Heart left ventricle (tissue), 16 donors: ENCODE measurements around the gene LBX1. TPM values are rescaled to one million over a fixed set of nuclear protein-coding genes. Genes with fewer than 3 reads are reported as not detected.
A peak's percentile ranks its signal among the peaks of the same experiment; 100 is the strongest.

ENCODE experiments used
- ATAC-seq, 4 donors: fragments of 200-7000 bp; cut with Tn5 transposase; one replicate each; pipeline ENCODE4 v1.9.1; 2020 to 2022; ENCODE audit warnings: moderate library complexity in 4 of 4, mild to moderate bottlenecking in 3 of 4, moderate number of reproducible peaks in 1 of 4
- DNase-seq, 5 donors: peaks; one replicate each; pipeline ENCODE4 v3.0.0-alpha.2; 2020
- H3K27ac ChIP-seq, 12 donors: fragments of 200-600 bp; sonication (generic) in 4 of 12; one replicate each; pipeline versions ENCODE4 v1.5.0 to v1.8.0; 2016 to 2022; ENCODE audit warnings: mild to moderate bottlenecking in 2 of 12
- H3K27me3 ChIP-seq, 9 donors: fragments of 200-600 bp; sonication (generic) in 2 of 9; one replicate each; pipeline versions ENCODE4 v1.5.1 to v1.8.0; 2016 to 2022; ENCODE audit warnings: mild to moderate bottlenecking in 3 of 9
- H3K36me3 ChIP-seq, 9 donors: fragments of 200-600 bp; sonication (generic) in 2 of 9; one replicate each; pipeline versions ENCODE4 v1.5.0 to v1.8.0; 2018 to 2022; ENCODE audit warnings: mild to moderate bottlenecking in 2 of 9
- H3K4me1 ChIP-seq, 12 donors: fragments of 200-600 bp; sonication (generic) in 4 of 12; one replicate each; pipeline versions ENCODE4 v1.5.0 to v1.8.0; 2016 to 2022; ENCODE audit warnings: mild to moderate bottlenecking in 3 of 12
- H3K4me3 ChIP-seq, 12 donors: fragments of 200-600 bp; sonication (generic) in 4 of 12; one replicate each; pipeline versions ENCODE4 v1.5.0 to v1.8.0; 2017 to 2022; ENCODE audit warnings: mild to moderate bottlenecking in 9 of 12, moderate library complexity in 4 of 12
- H3K9me3 ChIP-seq, 12 donors: fragments of 200-600 bp; sonication (generic) in 4 of 12; one replicate each; pipeline versions ENCODE4 v1.5.0 to v1.8.0; 2016 to 2022; ENCODE audit warnings: mild to moderate bottlenecking in 1 of 12
- POLR2A ChIP-seq, 2 donors: fragments of 450-650 bp; IDR thresholded peaks; one replicate each; pipeline ENCODE4 v1.6.1; 2017; ENCODE audit warnings: antibody characterized with exemption in 2 of 2, mild to moderate bottlenecking in 2 of 2, moderate library complexity in 2 of 2
- WGBS, 4 donors: extraction: QIAGEN DNeasy Blood & Tissue Kit in 2 of 4; methylation state at CpG; one replicate each; pipeline versions ENCODE4 v1.1.5 to v1.1.7; 2013 to 2018; 5-methylcytosine and 5-hydroxymethylcytosine counted together
- intact Hi-C, 10 donors: fragments of 100-400 bp; cut with DNase I; formaldehyde crosslinking; loops; one replicate each; pipeline versions ENCODE4 v1.11.1 to v1.14.2; 2022
- polyA plus RNA-seq, 2 donors: library from polyadenylated mRNA; stranded (reverse); fragments of 200-250 nt; gene quantifications; one replicate each; pipeline ENCODE4 v1.2.3, GENCODE V29; 2013
- total RNA-seq, 9 donors: library from RNA; depleted of rRNA in 2 of 9; stranded (reverse); fragments of >200 nt in 2 of 9; fragmentation: NEBNext Ultra II Directional in 3 of 9; extraction: Animal tissue kit (Norgen Biotek cat#: 25700) in 3 of 9; gene quantifications; one replicate each; pipeline versions ENCODE4 v1.1.0 to v1.2.4, GENCODE V29; 2016 to 2023
- TF ChIP-seq, protein P1 (sequence below), 12 donors: fragments of 200-600 bp; sonication (generic) in 4 of 12; IDR thresholded peaks; one replicate each; pipeline versions ENCODE4 v1.5.0 to v1.8.0; 2018 to 2022; ENCODE audit warnings: antibody characterized with exemption in 12 of 12, mild to moderate bottlenecking in 5 of 12
- donor health status: ischemic (EF 13 %, LVEDD 7.1; RV severe dilation, severe dysfunction).
- donor health status: healthy with polysubstance abuse.
- donor health status: DM: no; HTN: yes; CAD: no.
- donor health status: DM: no; HTN: no; CAD: no.
- donor health status: ischemic (EF 25% LVEDD 6.9; RV normal size, moderate dysfunction).
- donor health status: ischemic (EF 25% LVEDD 5.7; RV mildly dilated, moderate dysfunction).
- donor health status: healthy.
- donor health status: DM: yes; HTN: yes; CAD: no.
- donor health status: ischemic (EF 35%, LVEDD 5.7; RV mildly dilated, moderate dysfunction).
- donor health status: nonischemic (EF 11% LVEDD 7.7; RV severe dilation, severe dysfunction).
- donor health status: DM: yes; HTN: yes; CAD: no.
- donor health status: PGD.
- donor health status: ischemic (EF 29% LVEDD 5.4; RV normal size, mild dysfunction).
- donor health status: nonischemic (EF 23%, LVEDD 6.1; RV moderate dilation, normal function).

LBX1 gene
- total and polyA plus RNA-seq, 11 donors, result 0.08 TPM; not detected in 10

DNA sequence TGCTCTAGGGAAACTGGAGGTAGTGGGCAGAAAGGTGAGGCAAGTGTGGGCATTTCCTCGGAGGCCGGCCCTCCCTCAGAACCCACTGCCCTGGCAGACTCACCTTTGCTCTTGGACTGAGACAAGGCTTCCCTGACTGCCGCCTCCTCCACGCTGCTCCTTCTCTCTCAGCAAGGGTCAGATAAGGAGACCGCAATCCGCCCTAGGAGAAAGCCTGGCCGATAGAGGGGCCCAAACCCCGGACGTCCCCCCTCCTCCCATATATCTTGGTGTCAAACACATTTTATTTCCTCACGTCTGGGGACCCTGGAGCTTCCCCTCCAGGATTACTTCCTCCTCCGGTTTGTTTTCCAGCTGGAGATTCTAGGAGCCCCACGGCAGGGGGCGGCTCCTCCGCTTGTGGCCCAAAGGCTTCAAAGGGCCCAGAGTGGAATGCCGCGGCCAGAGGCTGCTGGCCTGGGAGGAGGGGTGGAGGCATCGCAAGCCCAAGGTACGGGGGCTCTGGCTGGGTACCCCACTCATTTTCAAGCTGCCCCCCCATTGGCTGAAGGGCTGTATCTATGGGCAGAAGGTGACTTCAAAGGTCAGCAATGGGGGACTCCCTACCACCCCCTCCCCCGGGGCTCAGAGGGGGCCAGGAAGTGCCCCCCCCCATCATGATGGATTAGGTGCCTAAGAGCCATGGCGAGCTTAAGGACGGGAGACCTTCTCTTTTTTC lies 31.7 kb upstream of the LBX1 start:
- peaks cover 0 to 12% (median 6%) of the 10 kb centered on the region in 12 donors for H3K9me3 ChIP-seq
- DNase-seq, result no peak
- no peak overlapping the region for H3K27ac ChIP-seq
- TF ChIP-seq, protein P1, sequence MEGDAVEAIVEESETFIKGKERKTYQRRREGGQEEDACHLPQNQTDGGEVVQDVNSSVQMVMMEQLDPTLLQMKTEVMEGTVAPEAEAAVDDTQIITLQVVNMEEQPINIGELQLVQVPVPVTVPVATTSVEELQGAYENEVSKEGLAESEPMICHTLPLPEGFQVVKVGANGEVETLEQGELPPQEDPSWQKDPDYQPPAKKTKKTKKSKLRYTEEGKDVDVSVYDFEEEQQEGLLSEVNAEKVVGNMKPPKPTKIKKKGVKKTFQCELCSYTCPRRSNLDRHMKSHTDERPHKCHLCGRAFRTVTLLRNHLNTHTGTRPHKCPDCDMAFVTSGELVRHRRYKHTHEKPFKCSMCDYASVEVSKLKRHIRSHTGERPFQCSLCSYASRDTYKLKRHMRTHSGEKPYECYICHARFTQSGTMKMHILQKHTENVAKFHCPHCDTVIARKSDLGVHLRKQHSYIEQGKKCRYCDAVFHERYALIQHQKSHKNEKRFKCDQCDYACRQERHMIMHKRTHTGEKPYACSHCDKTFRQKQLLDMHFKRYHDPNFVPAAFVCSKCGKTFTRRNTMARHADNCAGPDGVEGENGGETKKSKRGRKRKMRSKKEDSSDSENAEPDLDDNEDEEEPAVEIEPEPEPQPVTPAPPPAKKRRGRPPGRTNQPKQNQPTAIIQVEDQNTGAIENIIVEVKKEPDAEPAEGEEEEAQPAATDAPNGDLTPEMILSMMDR (IDR thresholded peaks at IDR 0.05), result no peak
- WGBS, 4 donors, result 30 to 32% (median 32%) methylated on average over 20 to 21 of the region's 21 CpGs
- peaks cover 0 to 56% (median 23%) of the 10 kb centered on the region in 9 donors for H3K27me3 ChIP-seq
- H3K36me3 ChIP-seq, result no peaks in the 10 kb centered on the region
- intact Hi-C loops, result no loop called here
- ATAC-seq, result no peak
- no peak overlapping the region for H3K4me3 ChIP-seq
- no peaks in the 10 kb centered on the region for H3K4me1 ChIP-seq

- TF ChIP-seq POLR2A (IDR thresholded peaks at IDR 0.05), result no peak
- TF ChIP-seq, protein P1 (IDR thresholded peaks at IDR 0.05), result no peak
- WGBS, 4 donors, result 83 to 93% (median 89%) methylated on average over 4 of the region's 4 CpGs
- intact Hi-C loops, result no loop called here
- Histone ChIP-seq H3K4me3 (no peak overlapping the region), H3K4me1 (no peaks in the 10 kb centered on the region), H3K36me3 (no peaks in the 10 kb centered on the region), H3K9me3 (peaks cover 0 to 12% (median 6%) of the 10 kb centered on the region in 12 donors), H3K27me3 (peaks cover 0 to 55% (median 20%) of the 10 kb centered on the region in 9 donors), H3K27ac (no peak overlapping the region)
- DNase-seq (no peak), ATAC-seq (no peak)
Measured at GRCh38 chr10:101258179-101258885, 29.1 kb upstream of the LBX1 start.

DNA sequence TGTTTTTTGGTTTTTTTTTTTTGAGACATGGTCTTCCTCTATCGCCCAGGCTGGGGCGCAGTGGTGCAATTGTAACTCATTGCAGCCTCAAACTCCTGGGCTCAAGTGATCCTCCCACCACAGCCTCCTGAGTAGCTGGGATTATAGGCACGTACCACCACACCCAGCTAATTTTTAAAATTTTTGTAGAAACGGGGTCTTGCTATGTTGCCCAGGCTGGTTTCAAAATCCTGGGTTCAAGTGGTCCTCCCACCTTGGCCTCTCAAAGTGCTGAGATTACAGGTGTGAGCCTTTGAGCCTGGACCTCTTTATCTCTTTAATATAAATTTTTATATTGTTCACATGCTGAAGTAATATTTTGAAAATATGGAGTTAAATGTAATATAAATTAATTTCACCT lies 28.2 kb upstream of the LBX1 start:
- Histone ChIP-seq H3K36me3 (no peaks in the 10 kb centered on the region), H3K27me3 (peaks cover 0 to 51% (median 20%) of the 10 kb centered on the region in 9 donors), H3K4me3 (no peak overlapping the region), H3K4me1 (no peaks in the 10 kb centered on the region), H3K27ac (no peak overlapping the region), H3K9me3 (peaks cover 0 to 12% (median 6%) of the 10 kb centered on the region in 12 donors)
- intact Hi-C loops, result no loop called here
- DNase-seq (no peak), ATAC-seq (no peak)
- no peak for TF ChIP-seq POLR2A (IDR thresholded peaks at IDR 0.05)
- TF ChIP-seq, protein P1 (IDR thresholded peaks at IDR 0.05), result no peak
- WGBS, 4 donors, result 89 to 96% (median 91%) methylated on average over 4 of the region's 4 CpGs

DNA sequence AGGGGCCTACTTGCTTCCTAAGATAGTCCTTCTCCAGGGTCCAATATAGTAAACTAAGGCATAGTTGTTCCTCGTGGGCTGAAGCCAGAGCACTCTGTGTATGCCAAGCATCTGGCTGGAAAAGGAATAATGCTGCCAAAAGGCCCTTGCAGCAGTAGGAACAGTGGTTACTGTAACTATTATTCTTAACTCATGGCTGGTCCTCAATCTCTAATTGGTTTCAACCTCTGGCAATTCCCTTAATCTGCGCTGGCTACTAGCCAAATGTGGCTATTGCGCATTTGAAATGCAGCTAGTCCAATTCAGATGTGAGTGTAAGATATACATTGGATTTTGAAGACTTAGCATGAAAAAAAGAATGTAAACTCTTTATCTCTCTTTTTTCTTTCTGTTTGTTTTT lies 27.8 kb upstream of the LBX1 start:
- peaks cover 0 to 48% (median 18%) of the 10 kb centered on the region in 9 donors for H3K27me3 ChIP-seq
- H3K9me3 ChIP-seq, result peaks cover 0 to 12% (median 6%) of the 10 kb centered on the region in 12 donors
- 79 to 91% (median 80%) methylated on average over 3 of the region's 3 CpGs for WGBS, 4 donors
- H3K36me3 ChIP-seq, result no peaks in the 10 kb centered on the region
- no peaks in the 10 kb centered on the region for H3K4me1 ChIP-seq
- no peak overlapping the region for H3K27ac ChIP-seq
- intact Hi-C loops, result no loop called here
- TF ChIP-seq, protein P1 (IDR thresholded peaks at IDR 0.05), result no peak
- TF ChIP-seq POLR2A (IDR thresholded peaks at IDR 0.05), result no peak
- ATAC-seq (no peak), DNase-seq (peak in 1 of 5 donors; percentile 1)
- H3K4me3 ChIP-seq, result no peak overlapping the region
